ENCODE results near the gene UMODL1. TPM values are rescaled to one million over a fixed set of nuclear protein-coding genes. Genes with fewer than 3 reads are reported as not detected.

UMODL1 gene
- total and polyA plus RNA-seq, 2 donors from 2014 or later, result 0.39 TPM; not detected in 1

DNA sequence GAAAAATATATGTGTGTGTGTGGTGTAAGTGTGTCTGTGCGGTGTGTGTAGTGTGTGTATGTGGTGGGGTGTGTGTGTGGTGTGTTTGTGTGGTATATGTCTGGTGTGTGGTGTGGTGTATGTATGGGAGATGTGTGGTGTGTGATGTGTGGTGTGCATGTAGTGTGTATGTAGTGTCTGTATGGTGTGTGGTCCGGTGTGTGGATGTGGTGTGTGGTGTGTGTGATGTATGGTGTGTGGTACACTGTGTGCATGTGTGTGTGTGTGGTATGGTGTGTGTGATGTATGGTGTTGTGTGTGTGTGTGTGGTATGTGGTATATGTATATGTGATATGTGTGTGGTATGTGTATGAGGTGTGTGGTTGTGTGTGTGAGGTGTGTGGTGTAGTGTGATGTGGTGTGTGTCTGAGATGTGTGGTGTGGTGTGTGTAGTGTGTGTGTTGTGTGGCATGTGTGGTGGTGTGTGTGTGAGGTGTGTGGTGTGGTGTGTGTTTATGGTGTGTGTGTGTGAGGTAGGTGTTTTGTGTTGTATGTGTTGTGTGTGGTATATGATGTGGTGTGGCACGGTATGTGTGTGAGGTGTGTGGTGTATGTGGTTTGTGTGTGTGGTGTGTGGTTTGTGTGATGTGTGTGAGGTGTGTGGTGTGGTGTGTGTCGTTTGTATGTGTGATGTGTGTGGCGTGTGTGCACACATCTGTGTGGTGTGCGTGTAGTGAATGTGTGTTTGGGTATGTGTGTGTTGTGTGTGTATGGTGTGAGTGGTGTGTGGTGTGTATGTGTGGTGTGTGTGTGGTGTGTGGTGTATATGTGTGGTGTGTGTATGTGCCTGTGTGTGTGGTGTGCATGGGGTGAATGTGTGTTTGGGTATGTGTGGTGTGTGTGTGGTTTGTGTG, 112.5 kb downstream of the UMODL1 start:
- TF ChIP-seq, protein P1, sequence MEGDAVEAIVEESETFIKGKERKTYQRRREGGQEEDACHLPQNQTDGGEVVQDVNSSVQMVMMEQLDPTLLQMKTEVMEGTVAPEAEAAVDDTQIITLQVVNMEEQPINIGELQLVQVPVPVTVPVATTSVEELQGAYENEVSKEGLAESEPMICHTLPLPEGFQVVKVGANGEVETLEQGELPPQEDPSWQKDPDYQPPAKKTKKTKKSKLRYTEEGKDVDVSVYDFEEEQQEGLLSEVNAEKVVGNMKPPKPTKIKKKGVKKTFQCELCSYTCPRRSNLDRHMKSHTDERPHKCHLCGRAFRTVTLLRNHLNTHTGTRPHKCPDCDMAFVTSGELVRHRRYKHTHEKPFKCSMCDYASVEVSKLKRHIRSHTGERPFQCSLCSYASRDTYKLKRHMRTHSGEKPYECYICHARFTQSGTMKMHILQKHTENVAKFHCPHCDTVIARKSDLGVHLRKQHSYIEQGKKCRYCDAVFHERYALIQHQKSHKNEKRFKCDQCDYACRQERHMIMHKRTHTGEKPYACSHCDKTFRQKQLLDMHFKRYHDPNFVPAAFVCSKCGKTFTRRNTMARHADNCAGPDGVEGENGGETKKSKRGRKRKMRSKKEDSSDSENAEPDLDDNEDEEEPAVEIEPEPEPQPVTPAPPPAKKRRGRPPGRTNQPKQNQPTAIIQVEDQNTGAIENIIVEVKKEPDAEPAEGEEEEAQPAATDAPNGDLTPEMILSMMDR (IDR thresholded peaks at IDR 0.05; ENCODE audit: borderline replicate concordance, extremely low read depth, insufficient read depth), result no peak
- no peak for DNase-seq
- H3K9me3 ChIP-seq (ENCODE audit: control insufficient read depth in 2 of 3, insufficient read depth in 1 of 3, low read length in 3 of 3), result no peaks in the 10 kb centered on the region
- peak overlapping the region in 1 of 3 donors; percentile 2 for H3K4me3 ChIP-seq (ENCODE audit: low read length in 3 of 3)
- no peaks in the 10 kb centered on the region for H3K27me3 ChIP-seq (ENCODE audit: control insufficient read depth, insufficient read depth, low read length)
- no peak overlapping the region for H3K9ac ChIP-seq (ENCODE audit: low read length in 3 of 3)
- peaks cover 0 to under 1% (median 0%) of the 10 kb centered on the region in 3 donors for H3K4me1 ChIP-seq (ENCODE audit: control insufficient read depth in 2 of 3, insufficient read depth in 2 of 3, low read depth in 1 of 3, low read length in 3 of 3)
- FAIRE-seq, result no peak
- H3K36me3 ChIP-seq (ENCODE audit: control insufficient read depth in 2 of 3, insufficient read depth in 3 of 3, low read length in 3 of 3), result no peaks in the 10 kb centered on the region
- H3K27ac ChIP-seq (ENCODE audit: low read depth in 2 of 2, low read length in 2 of 2), result no peak overlapping the region
- intact Hi-C loops (cut with DNase I), result no loop called here

DNA sequence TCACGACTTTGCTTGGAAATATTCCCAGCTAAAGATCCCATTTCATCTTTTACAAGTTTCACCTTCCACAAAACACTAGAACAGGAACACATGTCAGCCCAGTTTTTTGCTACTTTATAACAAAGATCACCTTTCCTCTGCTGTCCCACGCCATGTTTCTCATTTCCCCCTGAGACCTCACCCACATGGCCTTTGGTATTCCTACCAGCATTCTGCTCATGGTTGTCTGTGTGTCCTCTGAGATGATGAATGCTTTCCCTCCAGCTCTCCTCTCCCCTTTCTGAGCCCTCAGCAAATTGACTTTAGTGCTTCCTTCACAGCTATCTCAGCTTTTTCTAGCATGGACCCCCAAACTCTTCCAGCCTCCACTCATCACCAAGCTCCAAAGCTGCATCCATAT, 115.5 kb downstream of the UMODL1 start:
- Histone ChIP-seq H3K9me3 (ENCODE audit: control insufficient read depth in 2 of 3, insufficient read depth in 1 of 3, low read length in 3 of 3) (no peaks in the 10 kb centered on the region), H3K27me3 (ENCODE audit: control insufficient read depth, insufficient read depth, low read length) (no peaks in the 10 kb centered on the region), H3K9ac (ENCODE audit: low read length in 3 of 3) (no peak overlapping the region), H3K27ac (ENCODE audit: low read depth in 2 of 2, low read length in 2 of 2) (no peak overlapping the region), H3K4me3 (ENCODE audit: low read length in 3 of 3) (no peak overlapping the region), H3K4me1 (ENCODE audit: control insufficient read depth in 2 of 3, insufficient read depth in 2 of 3, low read depth in 1 of 3, low read length in 3 of 3) (peaks cover 0 to 3% (median 2%) of the 10 kb centered on the region in 3 donors), H3K36me3 (ENCODE audit: control insufficient read depth in 2 of 3, insufficient read depth in 3 of 3, low read length in 3 of 3) (no peaks in the 10 kb centered on the region)
- TF ChIP-seq, protein P1 (IDR thresholded peaks at IDR 0.05; ENCODE audit: borderline replicate concordance, extremely low read depth, insufficient read depth), result no peak
- DNase-seq (no peak), FAIRE-seq (no peak)
- intact Hi-C loops (cut with DNase I), result no loop called here

DNA sequence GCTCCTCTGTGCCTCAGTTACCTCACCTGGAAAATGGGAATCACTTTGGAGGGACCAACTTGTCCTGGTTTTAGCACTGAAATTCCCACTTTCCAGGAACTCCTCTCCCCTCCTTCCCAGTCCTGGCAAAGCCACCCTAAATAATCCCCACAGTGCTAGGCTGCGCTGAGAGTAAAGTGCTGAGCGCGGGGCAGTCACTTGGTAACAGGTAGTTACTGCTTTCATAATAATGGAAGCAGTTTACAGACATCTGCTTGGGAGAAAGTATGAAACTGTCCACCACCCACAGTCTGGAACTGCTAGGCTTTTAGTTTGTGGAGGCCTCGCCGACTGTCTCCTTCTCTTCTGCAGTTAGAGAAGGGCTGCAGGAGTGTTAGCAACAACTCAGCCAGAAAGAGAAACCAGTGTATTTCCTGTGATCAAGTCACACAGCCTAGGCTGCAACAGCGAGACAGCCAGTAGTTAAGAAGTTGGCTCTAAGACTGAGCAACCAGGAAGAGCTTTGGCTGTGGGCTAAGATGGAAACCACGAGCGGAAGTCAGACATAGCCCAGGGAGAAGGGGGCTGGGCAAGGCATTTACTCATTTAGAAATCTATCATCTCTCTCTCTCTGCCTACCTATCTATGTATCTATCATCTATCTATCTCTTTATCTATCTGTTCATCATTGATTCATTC, 117.0 kb downstream of the UMODL1 start:
- no peak for DNase-seq
- Histone ChIP-seq H3K4me3 (ENCODE audit: low read length in 3 of 3) (no peak overlapping the region), H3K9ac (ENCODE audit: low read length in 3 of 3) (no peak overlapping the region)

More for the DNA sequence above, 117.0 kb downstream of the UMODL1 start:
- intact Hi-C loops (cut with DNase I), result no loop called here
- H3K4me1 ChIP-seq (ENCODE audit: control insufficient read depth in 2 of 3, insufficient read depth in 2 of 3, low read depth in 1 of 3, low read length in 3 of 3), result peaks cover 0 to 3% (median 2%) of the 10 kb centered on the region in 3 donors
- TF ChIP-seq, protein P1 (IDR thresholded peaks at IDR 0.05; ENCODE audit: borderline replicate concordance, extremely low read depth, insufficient read depth), result no peak
- no peaks in the 10 kb centered on the region for H3K36me3 ChIP-seq (ENCODE audit: control insufficient read depth in 2 of 3, insufficient read depth in 3 of 3, low read length in 3 of 3)
- no peaks in the 10 kb centered on the region for H3K9me3 ChIP-seq (ENCODE audit: control insufficient read depth in 2 of 3, insufficient read depth in 1 of 3, low read length in 3 of 3)
- FAIRE-seq, result no peak
- H3K27me3 ChIP-seq (ENCODE audit: control insufficient read depth, insufficient read depth, low read length), result no peaks in the 10 kb centered on the region
- H3K27ac ChIP-seq (ENCODE audit: low read depth in 2 of 2, low read length in 2 of 2), result no peak overlapping the region

Data from kidney (tissue), 14 donors.